NCI-H345 treated with DMSO at 0.1 percent for 48 hours (cell line): ENCODE measurements around the gene CEMIP.

Experiments used
- DNase-seq: peaks from one replicate; lab custom pipeline; 2025; ENCODE audit not compliant: unreplicated experiment; lab: John Stamatoyannopoulos, UW

CEMIP gene

GRCh38 chr15:80885016-80885579 is 105.9 kb downstream of the CEMIP start:
- DNase-seq, result no peak

- DNase-seq, result peak; percentile 30
These were observed 108.0 kb downstream of the CEMIP start for GRCh38 chr15:80887148-80887547.

DNA sequence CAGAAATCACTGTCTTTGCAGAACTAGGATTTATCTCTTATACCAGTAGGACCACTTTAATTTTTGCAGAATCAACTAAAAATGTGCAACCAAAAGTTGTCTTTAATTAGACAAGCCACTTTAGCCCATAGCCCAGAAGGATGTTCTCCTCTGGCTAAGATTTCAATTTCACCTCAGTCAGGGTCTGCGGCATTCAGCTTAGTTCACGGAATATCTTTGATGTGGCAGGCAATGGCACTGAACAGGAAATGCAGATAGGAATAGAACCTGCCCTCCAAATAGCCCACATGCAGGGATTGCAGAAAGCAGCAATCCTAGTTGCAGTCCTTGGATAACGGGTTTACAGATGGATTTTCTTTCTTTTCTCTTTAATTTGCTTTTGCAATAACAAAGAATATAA is 109.7 kb downstream of the CEMIP start:
- no peak for DNase-seq

- no peak for DNase-seq
These were observed 111.3 kb downstream of the CEMIP start for GRCh38 chr15:80890341-80891005.

GRCh38 chr15:80891006-80891405 is 111.8 kb downstream of the CEMIP start:
- DNase-seq, result no peak

DNA sequence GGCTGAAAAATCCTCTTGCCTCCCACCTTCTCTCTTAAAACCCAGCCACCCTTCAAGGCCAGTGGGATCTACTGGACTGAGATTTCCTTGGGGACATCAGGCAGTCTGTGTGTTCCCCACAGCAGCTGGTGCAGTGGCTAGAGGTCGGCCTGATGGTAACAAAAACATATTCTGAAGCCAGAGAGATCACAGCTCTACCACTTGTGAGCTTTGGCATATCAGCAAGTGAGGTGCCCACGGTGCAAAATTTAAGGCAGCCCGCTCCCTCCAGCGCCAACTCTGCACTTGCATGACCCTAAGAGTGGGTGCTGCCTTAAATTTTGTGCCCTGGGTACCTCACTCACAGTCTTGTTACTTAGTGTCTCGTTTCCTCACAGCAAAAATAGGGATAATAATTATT is 113.2 kb downstream of the CEMIP start:
- DNase-seq, result no peak

DNA sequence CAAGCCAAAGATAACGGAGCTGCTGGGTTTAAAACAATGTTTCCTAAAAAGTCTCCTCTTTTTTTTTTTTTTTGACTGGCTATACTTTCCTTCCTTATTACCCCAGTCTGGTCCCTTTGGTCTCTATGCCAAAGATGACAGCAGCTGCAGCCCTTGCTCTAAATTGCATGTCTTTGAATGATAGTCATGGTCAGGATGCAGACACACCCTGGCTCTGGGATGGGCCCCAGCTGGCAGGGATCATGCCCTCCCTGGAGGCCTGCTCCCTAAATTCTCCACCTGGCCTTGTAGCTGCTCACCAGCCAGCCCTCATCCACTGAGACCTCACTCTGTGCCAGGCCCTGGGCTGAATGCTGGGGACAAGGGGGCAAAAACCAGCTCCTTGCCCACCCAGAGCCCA is 114.6 kb downstream of the CEMIP start:
- DNase-seq, result no peak

GRCh38 chr15:80895091-80895490 is 115.9 kb downstream of the CEMIP start:
- no peak for DNase-seq

DNA sequence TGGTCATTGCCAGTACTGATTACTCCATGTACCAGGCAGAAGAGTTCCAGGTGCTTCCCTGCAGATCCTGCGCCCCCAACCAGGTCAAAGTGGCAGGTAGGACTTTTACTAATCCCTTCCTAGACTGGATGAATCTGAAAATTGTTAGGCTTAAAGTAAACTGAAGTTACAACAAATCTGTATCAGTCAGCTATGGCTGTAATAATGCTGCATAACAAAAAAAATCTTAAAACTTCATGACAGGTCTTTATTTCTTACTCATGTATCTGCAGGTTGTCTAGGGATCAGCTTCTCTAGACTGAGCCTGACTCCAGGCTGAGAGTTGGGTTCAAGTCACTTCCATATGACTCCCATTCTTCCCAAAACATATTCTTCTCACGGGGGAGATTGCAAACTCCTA is 116.8 kb downstream of the CEMIP start:
- DNase-seq, result no peak

GRCh38 chr15:80898040-80898439 is 118.9 kb downstream of the CEMIP start:
- no peak for DNase-seq

GRCh38 chr15:80902298-80902801 is 123.2 kb downstream of the CEMIP start:
- DNase-seq, result no peak

DNA sequence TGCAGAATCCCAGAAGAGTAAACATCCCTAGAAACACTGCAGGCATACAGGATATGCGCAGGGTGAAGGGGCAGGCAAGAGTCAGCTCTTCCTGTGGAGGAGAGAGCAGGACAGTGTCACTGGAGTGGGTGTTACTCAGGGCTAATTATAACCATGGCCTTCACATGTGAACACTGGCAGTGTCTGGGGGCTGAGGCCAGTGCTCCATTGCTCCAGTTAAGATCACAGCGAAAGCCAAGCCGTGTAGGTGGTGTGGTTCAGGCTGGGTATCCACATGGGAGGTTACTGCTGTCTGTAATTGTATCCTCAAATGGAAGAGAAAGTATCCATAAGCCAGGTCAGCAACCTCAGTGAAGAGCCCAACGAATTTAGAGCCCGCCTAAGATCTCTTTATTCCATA is 125.8 kb downstream of the CEMIP start:
- DNase-seq, result no peak

DNA sequence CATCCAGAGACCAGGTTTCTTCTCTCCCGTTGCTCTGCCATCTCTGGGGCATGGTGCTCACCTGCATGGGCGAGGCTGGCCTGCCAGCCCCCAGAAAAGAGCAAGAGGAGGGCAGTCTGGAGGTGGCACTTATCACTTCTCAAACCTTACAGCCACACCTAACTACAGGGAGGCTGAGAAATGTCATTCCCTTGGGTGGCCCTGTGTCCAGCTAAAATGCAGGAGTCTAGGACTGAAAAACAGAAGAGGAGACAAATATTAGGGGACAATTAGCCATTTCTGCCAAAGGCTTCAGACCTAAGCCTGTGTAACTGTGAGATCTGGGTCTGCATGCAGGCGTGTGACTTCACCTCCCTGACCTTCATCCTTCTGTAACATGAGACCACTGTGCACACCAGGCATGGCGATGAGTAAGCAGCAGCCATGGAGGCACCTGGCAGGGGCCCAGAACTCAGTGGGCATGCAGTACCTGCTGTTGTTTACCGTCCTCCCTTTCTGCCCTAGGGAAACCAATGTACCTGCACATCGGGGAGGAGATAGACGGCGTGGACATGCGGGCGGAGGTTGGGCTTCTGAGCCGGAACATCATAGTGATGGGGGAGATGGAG is 127.1 kb downstream of the CEMIP start:
- peak; percentile 74 for DNase-seq

- DNase-seq, result no peak
These were observed 132.7 kb downstream of the CEMIP start for GRCh38 chr15:80911821-80912220.

GRCh38 chr15:80912673-80913072 is 133.5 kb downstream of the CEMIP start:
- no peak for DNase-seq

- DNase-seq, result no peak
These were observed 134.4 kb downstream of the CEMIP start for GRCh38 chr15:80913541-80913940.

GRCh38 chr15:80915472-80915871 is 136.3 kb downstream of the CEMIP start:
- no peak for DNase-seq

DNA sequence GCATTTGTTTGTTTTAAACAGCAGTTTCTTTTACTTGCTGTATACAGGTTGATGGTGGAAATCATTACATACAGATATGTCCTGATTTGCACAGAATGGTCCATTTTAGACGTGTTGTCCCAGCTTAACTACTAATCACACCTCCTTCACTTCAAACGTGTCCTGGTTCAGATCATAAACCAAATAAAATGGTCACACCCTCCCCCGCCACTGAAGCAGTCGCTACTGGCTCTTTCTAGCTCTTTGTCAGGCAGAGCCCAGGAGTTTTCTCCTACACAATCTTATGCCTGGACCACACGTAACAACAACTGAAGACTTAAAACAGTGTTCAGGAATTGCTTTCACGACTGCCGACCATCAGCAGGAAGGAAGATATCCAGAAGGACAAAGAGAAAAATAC is 136.9 kb downstream of the CEMIP start:
- no peak for DNase-seq

- no peak for DNase-seq
These were observed 139.1 kb downstream of the CEMIP start for GRCh38 chr15:80918196-80918783.

DNA sequence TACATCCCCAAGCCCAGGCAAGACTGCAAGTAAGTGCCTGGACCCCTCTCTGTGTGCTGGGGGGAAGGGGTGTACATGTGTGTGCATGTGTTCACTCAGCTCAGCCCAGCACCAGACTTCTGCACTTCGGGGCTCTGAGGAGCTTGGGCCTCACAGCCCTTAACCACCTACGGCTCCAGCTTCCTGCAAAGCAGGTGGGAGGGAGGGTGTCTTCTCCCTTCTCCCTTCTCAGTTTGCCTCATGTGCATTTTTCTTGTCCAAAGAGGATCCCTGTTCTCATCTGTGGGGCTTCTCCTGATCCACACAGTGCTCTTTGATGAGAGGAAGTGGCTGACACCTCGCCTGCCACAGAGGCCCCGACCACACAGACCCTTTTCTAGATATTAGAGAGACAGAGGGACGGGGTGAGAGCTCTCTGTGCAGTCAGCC is 141.1 kb downstream of the CEMIP start:
- DNase-seq, result no peak

GRCh38 chr15:80921736-80922410 is 142.7 kb downstream of the CEMIP start:
- no peak for DNase-seq

DNA sequence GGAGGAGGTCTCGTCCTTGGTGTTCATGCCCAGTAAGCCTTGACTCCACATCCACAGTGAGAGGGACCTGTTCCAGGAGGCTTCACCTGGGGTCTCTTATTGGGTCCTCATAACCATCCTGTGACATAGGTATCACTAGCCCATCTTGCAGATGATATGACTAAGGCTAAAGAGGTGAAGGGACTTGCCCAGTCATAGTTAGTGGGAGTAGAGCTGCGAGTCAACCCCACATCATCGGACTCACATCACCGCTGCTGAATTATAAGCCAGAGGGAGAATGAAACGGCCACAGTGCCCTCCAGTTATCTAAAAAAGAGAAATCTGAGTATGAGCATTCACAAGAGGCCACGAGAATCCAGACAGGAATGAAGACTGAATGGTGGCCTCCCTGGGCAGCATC is 144.5 kb downstream of the CEMIP start:
- DNase-seq, result no peak
